NCI-H2196 treated with DMSO at 0.1 percent for 48 hours (cell line): Measurements from ENCODE around the gene RGPD3.

ENCODE experiments used
- DNase-seq: peaks from one replicate; lab custom pipeline; 2025; ENCODE audit not compliant: unreplicated experiment; lab: John Stamatoyannopoulos, UW

RGPD3 gene

DNA sequence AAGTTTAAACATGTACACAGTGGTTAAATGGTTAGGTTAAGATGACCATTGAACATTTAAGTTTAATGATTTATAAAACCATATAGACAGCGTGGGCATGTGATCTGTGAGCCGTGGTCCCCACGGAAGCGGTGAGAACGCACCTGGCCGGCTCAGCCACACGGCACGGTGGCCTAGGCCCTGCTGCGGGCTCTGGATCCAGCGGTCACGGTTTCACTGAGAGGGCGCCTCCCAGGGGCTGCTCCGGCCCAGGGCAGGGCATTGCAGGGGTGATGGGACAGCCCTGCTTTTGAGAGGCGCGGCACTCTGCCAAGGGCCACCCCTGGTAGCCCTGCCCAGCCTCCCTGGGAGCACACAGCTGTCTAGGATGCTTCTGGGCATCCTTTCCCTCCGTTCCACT, 124.9 kb downstream of the RGPD3 start:
- DNase-seq, result no peak

DNA sequence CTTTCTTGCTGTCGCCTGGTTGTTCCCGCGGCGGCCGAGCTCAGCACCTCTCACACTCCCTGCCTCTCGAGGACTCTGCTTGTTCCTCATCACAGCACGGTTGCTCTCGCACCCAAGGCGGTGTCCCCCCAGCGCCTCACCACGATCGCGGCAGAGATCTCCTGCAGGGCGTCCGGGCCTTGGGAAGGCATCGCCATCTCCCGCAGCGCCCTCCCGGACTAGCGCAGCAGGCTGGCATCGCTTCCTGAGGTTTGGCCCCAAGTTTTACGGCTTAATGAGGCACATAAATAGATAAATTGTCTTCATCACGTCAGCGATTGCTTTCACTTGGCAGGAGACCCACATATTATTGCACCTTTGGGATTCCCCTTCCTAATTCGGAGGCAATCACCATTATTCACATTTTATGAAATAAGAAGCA, 125.4 kb downstream of the RGPD3 start:
- DNase-seq, result no peak

DNA sequence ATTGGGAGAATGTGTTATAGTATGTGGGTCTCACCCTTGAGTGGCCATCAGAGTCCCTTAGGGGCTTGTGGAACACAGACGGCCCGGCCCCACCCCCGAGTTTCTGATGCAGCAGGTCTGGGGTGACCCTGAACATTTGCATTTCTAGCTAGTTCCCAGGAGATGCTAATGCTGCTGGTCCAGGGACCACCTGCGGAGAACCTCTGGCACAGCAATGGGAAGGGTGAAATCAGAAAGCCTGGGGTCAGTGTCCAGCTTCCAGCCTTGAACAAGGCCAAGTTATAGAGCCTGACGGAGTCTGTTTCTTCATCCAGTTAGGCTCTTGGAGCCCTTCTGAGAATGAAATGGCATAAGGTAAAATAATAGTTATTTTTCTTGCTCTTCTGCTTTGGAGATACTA, 126.5 kb downstream of the RGPD3 start:
- no peak for DNase-seq
